Amniotic stem cell (primary cell): ENCODE results near the gene SERTAD3.
"Not testable (repeated sequence)": the region's sequence is repeated elsewhere in the genome, so short reads cannot be mapped to it uniquely, and the experiment has no call there.

ENCODE experiments used
- DNase-seq: peaks from one replicate; lab custom pipeline; 2025; lab: John Stamatoyannopoulos, UW

Gene SERTAD3

DNA sequence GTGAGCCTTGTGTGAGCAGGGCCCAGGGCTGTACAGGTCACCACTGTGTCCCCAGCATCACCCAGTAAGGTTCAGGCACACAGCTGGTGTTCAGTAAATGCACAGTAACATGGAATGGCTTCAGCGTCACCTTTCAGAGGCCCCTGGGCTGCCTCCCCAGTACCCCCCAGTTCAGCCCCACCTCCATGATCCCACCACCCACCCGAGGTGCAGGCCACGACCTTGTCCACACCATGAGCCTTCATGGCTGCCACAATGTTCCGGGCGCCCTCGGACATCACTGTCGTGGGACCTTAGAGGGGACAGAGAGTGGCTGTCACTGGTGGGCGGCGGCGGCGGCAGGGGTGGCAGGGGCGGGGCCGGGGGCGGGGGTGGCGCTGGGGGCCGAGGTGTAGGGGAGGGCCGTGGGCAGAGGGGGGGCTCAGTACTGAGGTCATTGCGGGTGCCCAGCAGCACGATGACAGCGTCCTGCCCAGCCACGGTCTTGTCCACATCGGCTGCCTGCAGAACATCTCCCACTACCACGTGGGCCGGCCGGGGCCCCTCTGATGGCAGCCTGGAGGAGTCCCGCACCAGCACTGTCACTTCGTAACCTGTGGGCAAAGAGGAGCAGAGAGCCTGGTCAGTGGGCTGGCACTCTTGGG is 13.9 kb upstream of the SERTAD3 start:
- no peak for DNase-seq

DNA sequence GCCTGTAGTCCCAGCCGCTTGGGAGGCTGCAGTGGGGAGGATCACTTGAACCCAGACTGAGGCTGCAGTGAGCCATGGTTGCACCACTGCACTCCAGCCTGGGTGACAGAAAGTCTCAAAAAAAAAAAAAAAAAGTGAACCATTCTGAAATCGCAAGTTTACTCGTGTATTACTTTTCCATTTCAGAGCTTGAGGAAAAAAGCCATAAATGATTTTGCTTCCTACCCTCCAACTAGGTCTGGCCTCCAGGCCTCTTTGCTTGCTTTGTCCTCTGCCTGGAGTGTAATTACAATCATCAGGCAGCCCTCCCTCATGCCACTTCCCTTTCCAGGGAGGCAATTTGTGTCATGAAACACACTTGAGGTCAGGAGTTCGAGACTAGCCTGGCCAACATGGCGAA is 12.9 kb upstream of the SERTAD3 start:
- DNase-seq: no peak

DNA sequence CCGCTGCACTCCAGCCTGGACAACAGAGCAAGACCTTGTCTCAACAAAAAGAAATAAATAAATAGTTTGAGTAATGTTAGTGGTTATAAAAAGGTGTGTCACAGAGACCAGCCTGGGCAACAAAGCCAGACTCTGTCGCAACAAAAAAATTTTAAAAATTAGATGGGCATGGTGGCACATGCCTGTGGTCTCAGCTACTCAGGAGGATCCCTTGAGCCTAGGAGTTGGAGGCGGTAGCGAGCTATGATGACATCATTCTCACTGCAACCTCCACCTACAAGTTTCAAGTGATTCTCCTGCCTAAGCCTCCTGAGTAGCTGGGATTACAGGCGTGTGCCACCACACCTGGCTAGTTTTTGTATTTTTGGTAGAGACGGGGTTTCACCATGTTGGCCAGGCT is 9.8 kb upstream of the SERTAD3 start:
- DNase-seq: not testable (repeated sequence)

DNA sequence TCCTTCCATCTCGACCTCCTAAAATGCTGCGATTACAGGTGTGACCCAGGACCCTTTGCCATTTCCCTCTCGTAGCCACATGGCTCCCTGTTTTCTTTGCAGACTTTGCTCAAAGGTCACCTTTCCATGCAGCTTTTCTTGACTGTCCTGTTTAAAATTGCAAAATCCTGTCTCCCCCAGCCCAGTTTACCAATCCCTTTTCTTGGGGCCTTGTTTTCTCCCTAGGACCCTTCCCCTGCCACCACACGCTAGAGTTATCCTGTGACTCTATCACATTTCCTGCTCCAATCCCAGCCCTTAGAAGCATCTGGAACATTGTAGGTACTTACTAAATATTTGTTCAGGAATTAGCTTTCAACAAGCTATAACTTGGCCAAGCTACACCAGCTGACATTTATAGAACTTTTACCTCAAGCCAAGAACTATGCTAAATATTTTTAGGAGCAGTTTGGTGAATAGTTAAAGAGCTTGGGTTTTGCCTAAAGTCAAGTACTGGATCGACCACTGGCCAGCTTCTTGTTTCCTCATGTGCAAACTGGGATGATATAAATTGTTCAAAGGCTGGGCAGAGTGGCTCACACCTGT is 9.1 kb upstream of the SERTAD3 start:
- no peak for DNase-seq

DNA sequence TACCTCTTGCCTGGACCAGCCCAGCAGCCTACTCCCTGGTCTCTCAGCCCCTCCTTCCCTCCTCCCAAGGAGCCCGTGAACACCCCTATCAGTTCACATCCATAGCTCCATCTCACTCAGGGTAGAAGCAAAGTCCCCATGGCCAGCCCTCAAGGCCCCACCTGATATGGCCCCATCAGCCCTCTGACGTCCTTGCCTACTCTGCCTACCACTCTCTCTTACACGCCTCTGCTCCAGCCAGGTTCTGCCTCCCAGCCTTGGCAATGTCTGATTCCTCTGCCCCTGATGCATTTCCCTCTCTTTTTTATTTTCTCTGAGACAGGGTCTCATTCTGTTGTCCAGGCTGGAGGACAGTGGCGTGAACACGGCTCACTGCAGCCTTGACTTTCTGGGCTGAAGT is 7.9 kb upstream of the SERTAD3 start:
- DNase-seq: no peak

DNA sequence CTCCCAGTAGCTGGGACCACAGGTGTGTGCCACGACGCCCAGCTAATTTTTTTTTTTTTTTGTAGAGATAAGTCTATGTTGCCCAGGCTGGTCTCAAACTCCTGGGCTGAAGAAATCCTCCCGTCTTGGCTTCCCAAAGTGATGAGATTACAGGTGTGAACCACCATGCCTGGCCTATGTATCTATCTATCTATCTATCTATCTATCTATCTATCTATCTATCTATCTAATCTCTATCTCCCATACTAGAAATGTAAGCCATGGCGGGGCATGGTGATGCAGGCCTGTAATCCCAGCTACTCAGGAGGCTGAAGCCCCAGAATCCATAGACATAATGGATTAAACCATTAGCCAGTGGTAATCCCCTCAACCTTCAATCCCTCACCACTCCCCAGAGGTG is 6.5 kb upstream of the SERTAD3 start:
- DNase-seq: no peak

DNA sequence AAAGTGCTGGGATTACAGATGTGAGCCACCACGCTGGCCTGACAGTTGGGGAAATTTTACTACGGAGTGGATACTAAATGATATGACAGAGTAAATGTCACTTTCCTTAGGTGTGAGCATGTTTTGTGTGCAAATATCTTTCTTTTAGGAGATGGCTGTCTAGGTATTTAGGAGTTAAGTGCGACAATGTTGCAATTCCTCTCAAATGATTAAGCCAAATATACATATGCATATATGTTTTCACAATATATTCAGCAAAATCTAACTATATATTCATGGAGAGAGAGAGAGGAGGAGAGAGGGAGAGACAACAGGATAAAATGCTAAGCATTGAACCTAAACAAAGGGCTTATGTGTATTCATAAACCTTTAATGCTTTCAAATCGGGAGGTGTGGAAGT is 5.4 kb upstream of the SERTAD3 start:
- DNase-seq: no peak

DNA sequence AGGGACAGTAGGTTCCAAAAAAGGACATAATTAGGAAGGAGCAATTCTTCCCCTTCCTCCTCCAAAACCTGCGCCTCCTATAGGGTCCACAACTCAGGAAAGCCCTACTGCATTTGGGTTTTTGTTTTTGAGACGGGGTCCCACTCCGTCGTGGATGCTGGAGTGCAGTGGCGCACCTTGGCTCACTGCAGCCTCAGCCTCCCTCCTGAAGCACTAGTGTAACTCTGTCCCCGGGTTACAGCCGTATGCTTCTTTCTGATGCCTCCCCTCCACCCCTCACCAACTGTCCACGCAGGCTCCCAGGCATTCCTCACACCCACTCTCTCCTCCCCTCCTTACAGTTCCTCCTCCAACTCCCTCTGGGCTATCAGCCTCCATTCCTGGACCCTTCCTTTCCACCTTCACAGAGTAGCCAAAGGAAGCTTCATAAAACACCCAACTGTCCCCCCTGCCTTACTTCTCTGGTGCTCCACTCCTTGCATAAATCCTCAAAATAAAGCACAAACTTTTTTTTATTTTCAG is 2.2 kb upstream of the SERTAD3 start:
- no peak for DNase-seq

DNA sequence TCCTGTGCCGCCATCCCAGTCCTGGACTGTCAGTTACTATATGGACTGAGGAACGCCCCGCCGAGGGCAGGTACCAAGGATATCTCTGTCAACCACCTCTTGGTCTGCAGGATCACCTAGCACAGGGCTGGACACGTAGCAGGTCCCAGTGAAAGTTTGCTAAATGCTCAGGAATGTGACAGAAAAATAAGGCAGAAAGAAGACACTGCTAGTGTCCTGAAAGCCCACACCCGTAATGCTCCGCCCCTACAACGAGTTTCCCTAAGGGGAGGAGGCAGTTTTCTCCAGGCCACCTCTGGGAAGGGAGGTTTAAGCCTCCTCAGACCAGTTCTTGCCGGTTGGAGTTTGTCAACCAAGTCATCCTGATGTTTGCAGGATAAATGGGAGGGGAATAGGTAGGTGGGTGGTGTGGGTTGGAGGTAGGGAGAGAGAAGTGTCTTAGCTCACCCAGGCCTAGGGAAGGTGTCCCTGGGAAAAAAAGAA is 1.7 kb upstream of the SERTAD3 start:
- DNase-seq: no peak

DNA sequence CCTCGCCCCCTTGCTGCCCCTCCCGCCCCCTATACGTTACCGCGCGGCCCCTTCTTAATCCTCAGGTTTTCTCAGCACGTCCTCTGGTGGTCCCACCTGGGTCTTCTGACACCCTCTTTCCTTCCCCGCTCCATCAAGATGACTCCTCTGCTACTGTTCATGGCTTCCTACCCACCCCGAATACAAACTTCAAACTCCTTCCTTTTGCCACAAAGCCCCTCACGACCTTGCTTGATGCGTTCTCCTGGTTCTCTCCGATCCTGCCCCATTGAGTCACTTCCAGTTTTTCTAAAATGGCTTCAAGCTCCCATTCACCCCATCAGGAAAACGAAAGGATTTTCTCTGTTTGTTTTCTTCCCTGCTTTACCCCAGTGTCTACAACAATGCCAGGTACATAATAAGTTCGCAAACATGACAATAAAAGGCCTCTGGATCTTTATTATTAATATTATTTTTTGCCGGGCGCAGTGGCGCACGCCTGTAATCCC is 734 bp upstream of the SERTAD3 start:
- no peak for DNase-seq

DNA sequence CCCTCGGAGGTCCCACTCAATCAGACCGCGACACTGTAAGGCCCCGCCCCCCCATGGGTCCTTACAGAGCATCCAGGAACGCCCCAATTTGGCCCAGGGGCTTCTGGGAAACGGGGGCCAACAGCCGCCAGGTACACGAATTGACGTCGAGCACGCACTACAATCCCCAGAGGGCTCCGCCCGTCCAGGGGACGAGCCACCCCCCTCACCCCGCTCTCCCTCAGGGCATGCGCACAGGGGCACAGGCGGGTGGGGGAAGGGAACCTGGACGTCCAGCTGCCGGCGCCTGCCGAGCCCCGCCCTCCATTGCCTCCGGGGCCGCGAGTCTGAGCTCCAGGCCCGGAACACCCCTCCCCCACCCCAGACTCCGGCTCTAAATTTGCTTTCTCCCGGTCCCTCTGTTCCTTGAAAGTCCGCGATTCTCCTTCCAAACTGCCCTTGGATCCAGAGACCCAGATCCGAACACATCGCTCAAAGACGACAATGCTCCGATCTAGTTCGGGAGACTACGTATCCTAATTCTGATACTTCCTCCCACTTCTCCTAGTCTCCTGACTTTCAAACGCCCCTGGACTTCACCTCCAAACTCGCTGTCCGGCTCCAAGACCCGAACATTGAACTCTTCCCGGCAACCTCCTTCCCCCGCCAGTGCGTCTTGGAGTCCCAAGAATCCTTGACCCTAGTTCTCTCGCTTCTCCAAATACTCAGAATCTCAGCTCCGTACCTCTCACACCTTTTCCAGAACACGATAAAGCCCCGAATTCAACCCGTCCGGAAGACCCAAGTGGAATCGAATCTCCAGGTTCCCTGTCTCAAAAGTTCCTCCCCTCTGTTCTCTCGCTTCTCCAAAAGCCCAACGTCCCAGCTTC is 770 bp downstream of the SERTAD3 start:
- peak; percentile 99 for DNase-seq

DNA sequence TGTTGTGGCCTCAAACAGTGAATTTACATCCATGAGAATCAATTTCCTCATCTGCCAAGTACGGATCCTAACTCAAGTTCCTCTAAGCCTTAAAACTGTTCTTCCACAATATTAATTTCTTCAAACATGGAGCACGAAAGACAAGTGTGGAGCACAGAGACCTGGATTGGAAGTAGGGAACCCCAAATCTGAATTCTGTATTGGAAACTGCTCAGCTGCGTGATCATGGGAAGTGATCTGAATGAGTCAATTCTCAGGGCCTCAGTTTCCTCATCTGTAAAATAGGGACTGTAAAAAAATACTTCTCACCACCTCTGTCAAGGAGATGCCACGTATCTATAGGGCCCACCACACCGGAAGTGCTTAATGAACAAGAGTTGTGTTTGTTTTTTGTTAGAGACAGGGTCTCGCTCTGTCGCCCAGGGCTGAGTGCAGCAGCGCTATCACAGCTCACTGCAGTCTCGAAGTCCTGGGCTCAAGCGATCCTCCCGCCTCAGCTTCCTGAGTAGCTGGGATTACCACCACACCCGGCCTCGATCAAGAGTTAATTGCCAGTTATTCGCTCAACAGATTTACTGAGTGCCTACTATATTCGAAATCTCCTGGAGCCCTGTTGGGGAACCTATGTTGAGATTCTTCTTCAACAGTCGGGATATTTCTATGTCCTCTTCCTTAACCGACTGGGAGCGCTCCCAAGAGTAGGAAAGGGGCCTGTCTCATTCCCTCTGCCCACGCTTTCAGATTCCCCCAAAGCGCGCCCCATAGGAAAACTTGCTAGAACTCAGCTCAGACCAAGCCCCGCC is 1.6 kb downstream of the SERTAD3 start:
- DNase-seq: no peak

DNA sequence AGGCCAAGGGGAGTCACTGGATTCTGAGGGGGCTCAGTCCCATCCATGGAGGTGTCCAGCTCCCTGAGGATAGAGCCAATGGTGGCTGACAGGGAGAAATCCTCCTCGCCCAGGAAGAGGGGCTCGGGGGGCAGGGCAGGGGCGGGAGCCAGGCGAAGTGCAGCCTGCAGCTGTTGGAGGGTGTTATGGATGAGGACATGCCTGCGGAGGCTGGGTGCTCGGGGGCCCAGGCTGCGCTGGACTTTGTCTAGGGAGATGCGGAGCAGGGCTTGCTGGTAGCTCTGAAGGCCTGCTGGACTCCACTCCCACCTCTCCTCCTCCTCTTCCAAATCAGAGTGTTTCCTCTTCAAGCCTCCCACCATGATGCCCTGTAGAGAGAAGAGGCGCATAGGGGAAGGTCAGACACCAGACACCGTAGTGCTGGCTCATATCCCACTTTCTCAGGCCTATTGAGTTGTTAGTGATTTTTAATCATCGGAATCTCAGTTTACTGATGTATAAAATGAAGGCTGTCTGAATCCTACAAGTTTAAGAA is 2.3 kb downstream of the SERTAD3 start:
- no peak for DNase-seq

DNA sequence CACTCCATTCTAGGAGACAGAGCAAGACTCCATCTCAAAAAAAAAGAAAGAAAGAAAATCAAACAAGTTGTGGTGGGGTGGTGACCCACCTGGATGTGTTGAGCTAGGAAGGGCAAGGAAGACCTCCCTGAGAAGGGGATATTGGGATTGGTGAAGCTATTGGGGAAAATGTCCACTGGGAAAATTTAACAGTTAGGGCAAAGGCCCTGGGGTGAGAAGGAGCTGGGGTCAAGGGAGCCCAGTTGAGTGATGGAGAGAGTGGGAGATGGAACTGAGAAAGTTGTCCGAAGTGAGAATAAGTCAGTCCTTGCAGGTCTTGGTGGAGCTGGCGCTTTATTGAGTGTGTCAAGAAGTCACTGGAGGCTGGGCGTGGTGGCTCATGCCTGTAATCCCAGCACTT is 5.9 kb downstream of the SERTAD3 start:
- no peak for DNase-seq

DNA sequence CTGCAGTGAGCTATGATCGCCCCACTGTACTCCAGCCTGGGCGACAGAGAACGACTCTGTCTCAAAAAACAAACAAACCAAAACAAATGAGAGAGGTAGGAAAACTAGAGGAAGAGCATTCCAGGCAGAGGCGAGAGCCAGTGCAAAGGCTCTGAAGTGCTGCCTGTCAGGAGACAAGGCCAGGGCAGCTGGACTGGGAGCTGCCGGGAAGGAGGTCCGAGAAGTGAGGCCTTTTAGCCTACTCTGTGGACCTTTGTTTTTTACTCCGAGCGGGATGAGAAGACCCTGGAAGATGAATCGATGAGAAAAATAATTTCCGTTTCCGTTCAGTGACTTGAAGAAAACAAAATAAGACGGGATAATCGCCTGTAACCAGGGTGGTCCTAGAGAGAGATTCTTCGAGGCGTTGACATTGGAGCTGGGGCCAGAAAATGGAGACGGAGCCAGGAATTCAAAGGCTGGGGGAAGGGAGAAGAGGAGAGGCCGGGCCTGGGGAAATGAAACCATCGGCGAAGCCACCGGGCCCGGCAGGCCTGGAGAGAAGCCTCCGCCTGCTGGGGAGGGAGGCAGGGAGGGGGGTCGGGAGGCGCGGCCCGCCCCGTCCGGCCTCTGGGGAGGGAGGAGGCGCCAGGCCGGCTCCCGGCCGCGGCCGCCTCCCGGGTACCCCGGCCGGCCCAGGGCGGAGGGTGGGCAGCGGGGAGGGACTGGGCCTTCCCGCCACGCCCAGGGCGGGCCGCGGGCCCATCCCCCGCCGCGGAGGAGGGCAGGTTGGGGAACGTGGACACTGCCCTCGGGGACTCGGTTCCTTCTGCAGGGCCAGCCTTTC is 10.5 kb downstream of the SERTAD3 start:
- peak; percentile 79 for DNase-seq

DNA sequence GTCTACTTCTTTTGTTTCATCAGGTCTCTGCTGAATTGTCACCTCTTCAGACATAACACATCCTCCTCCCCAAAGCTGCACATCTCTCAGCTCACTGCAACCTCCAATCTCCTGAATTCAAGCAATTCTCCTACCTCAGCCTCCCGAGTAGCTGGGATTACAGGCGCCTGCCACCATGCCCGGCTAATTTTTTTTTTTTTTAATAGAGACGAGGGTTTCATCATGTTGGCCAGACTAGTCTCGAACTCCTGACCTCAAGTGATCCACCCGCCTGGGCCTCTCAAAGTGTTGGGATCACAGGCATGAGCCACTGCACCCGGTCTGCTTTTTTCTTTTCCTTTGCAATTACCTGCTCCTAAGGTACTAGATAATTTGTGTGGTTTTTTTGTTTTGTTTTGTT is 11.4 kb downstream of the SERTAD3 start:
- DNase-seq: not testable (repeated sequence)

DNA sequence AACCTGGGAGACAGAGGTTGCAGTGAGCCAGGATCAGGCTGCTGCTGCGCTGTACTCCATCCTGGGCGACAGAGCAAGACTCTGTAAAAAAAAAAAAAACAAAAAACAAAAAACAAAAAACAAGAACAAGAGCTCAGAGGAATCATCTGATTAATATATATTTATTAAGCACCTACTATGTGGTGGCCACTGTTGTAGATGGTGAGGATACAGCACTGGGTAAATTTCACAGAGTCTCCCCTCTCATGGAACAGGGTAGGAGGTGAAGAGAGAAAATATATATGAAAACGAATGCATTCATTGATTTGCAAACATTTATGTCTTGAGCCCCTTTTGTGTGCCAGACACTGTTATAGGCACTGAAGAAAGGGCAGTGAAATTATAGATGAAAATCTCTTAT is 12.4 kb downstream of the SERTAD3 start:
- no peak for DNase-seq

DNA sequence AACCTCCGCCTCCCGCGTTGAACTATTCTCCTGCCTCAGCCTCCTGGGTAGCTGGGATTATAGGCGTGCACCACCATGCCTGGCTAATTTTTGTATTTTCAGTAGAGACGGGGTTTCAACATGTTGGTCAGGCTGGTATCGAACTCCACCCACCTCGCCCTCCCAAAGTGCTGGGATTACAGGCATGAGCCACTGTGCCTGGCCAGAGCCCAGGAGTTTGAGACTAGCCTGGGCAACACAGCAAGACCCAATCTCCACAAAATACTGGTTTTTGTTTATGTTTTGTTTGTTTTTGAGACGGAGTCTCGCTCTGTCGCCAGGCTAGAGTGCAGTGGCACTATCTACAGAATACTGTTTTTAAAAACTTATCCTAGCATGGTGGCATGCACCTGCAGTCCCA is 13.9 kb downstream of the SERTAD3 start:
- DNase-seq: not testable (repeated sequence)

DNA sequence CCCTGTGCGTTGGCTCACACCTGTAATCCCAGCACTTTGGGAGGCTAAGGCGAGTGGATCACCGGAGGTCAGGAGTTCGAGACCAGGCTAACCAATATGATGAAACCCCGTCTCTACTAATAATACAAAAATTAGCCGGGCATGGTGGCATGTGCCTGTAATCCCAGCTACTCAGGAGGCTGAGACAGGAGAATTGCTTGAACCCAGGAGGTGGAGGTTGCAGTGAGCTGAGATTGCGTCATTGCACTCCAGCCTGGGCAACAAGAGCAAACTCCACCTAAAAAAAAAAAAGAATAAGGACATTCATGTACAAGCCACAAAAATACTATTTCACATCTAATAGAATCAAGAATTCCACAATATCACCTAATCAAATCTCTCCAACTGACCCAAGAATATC is 15.9 kb downstream of the SERTAD3 start:
- DNase-seq: not testable (repeated sequence)

DNA sequence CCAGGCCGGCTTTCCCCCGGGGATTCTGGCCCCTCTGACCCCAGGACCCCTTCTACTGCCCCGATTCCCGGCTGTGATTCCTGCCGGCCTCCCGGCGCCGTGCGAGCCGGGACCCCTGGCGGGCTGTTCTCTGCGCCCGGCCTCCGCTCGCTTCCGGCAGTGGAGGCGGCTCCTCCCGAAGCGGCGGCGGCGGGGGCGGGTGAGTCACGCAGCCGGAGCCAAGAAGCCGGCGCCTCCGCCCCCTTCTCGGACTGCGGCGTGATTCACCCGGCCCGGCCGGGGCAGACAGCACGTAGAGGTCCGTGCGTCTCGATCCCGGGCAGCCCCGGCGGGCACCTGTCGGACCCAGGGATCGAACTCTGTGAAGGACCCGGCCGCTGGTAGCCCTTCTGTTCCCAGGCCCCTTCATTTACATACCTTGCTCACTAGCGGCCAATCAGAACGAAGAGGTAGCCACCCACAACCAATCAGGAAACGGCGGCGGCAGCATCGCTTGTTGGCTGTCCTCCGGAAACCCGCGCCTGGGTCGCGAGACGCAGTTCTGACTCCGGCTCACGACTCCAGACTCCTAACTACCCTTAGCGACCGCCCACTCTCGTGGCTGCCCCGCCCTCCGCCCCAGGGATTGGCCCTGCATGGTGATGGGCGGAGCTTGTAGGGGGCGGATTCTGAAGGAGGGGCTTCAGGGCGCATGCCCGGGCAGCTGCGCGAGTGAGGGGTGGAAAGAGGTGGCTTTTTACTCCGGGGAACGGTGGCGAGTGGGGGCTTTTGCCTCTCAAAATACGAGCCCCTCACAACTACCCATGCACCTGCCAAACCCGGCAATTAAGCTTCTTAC is 18.5 kb downstream of the SERTAD3 start, which contains the start of gene SERTAD1:
TSS of gene SERTAD1 (minus strand) at position 543 of the 838 bp plus-strand sequence. CDS start 2,446 bp downstream, outside the sequence.
- peak; percentile 96 for DNase-seq
